IPS-11a (cell line): ENCODE data around the gene KCNIP3.

Experiments
- H3K4me3 ChIP-seq: one replicate; pipeline ENCODE4 v1.5.1; 2013; ENCODE audit warnings: low read depth, low read length, control low read depth

Gene KCNIP3

GRCh38 chr2:95326433-95327140 is 29.4 kb downstream of the KCNIP3 start:
- H3K4me3 ChIP-seq, result no peak overlapping the region

- H3K4me3 ChIP-seq, result no peak overlapping the region
These were observed 30.7 kb downstream of the KCNIP3 start for GRCh38 chr2:95327861-95328260.

- no peak overlapping the region for H3K4me3 ChIP-seq
These were observed 31.4 kb downstream of the KCNIP3 start for GRCh38 chr2:95328358-95329125.

GRCh38 chr2:95329401-95329800 is 32.3 kb downstream of the KCNIP3 start:
- no peak overlapping the region for H3K4me3 ChIP-seq

- H3K4me3 ChIP-seq, result no peak overlapping the region
These were observed 33.0 kb downstream of the KCNIP3 start for GRCh38 chr2:95329891-95330793.

- H3K4me3 ChIP-seq, result no peak overlapping the region
These were observed 33.7 kb downstream of the KCNIP3 start for GRCh38 chr2:95330794-95331338.

GRCh38 chr2:95331606-95332005 is 34.5 kb downstream of the KCNIP3 start:
- H3K4me3 ChIP-seq, result no peak overlapping the region

- no peak overlapping the region for H3K4me3 ChIP-seq
These were observed 34.9 kb downstream of the KCNIP3 start for GRCh38 chr2:95332036-95332435.

GRCh38 chr2:95333056-95333455 is 35.9 kb downstream of the KCNIP3 start:
- no peak overlapping the region for H3K4me3 ChIP-seq

- no peak overlapping the region for H3K4me3 ChIP-seq
These were observed 36.8 kb downstream of the KCNIP3 start for GRCh38 chr2:95333888-95334338.

- H3K4me3 ChIP-seq, result no peak overlapping the region
These were observed 37.9 kb downstream of the KCNIP3 start for GRCh38 chr2:95334916-95335641.

GRCh38 chr2:95336406-95336805 is 39.3 kb downstream of the KCNIP3 start:
- no peak overlapping the region for H3K4me3 ChIP-seq

- H3K4me3 ChIP-seq, result no peak overlapping the region
These were observed 40.7 kb downstream of the KCNIP3 start for GRCh38 chr2:95337829-95338228.

- H3K4me3 ChIP-seq, result no peak overlapping the region
These were observed 45.6 kb downstream of the KCNIP3 start for GRCh38 chr2:95342556-95343320.

- H3K4me3 ChIP-seq, result no peak overlapping the region
These were observed 46.5 kb downstream of the KCNIP3 start for GRCh38 chr2:95343429-95344214.

GRCh38 chr2:95344215-95344583 is 47.1 kb downstream of the KCNIP3 start:
- H3K4me3 ChIP-seq, result no peak overlapping the region

GRCh38 chr2:95344656-95345055 is 47.5 kb downstream of the KCNIP3 start:
- H3K4me3 ChIP-seq, result no peak overlapping the region

GRCh38 chr2:95345081-95345562 is 48.0 kb downstream of the KCNIP3 start:
- H3K4me3 ChIP-seq, result peak overlapping the region; percentile 8
